HG03108 (cell line): ENCODE results near the gene ATL1.
A peak's percentile ranks its signal among the peaks of the same experiment; 100 is the strongest.
"Not testable (repeated sequence)": the region's sequence is repeated elsewhere in the genome, so short reads cannot be mapped to it uniquely, and the experiment has no call there.

ENCODE experiments used
- ATAC-seq: cut with Tn5 transposase; IDR thresholded peaks from one replicate; pipeline ENCODE4 v1.9.1; 2021; ENCODE audit warnings: moderate library complexity; ENCODE audit not compliant: unreplicated experiment

ATL1 gene

GRCh38 chr14:50534416-50534815, 25.5 kb upstream of the ATL1 start:
- no peak for ATAC-seq

DNA sequence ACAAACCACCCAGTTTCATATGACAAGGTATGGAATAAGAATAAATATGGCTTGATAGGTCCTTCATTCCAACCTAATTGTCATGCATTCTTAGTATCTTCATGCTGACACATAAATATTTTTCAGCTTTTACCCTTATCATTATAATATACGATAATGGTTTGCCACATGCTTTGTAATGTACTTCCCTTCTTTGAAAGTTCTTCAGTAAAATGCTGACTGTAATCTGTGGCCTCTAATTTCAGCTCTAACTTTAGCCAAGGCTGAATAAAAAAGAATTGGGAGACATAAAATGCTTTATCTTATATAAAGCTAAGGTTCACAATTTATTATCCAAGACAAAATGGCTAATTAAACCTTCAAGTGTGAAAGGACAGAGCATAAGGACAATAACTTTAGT, 24.9 kb upstream of the ATL1 start:
- ATAC-seq, result no peak

- ATAC-seq, result not testable (repeated sequence)
Observed at GRCh38 chr14:50538034-50538433, 21.9 kb upstream of the ATL1 start.

GRCh38 chr14:50539051-50539450, 20.9 kb upstream of the ATL1 start:
- no peak for ATAC-seq

- ATAC-seq, result no peak
Observed at GRCh38 chr14:50541159-50541567, 18.8 kb upstream of the ATL1 start.

- ATAC-seq, result peak; percentile 66
Observed at GRCh38 chr14:50542941-50543418, 17.0 kb upstream of the ATL1 start.

DNA sequence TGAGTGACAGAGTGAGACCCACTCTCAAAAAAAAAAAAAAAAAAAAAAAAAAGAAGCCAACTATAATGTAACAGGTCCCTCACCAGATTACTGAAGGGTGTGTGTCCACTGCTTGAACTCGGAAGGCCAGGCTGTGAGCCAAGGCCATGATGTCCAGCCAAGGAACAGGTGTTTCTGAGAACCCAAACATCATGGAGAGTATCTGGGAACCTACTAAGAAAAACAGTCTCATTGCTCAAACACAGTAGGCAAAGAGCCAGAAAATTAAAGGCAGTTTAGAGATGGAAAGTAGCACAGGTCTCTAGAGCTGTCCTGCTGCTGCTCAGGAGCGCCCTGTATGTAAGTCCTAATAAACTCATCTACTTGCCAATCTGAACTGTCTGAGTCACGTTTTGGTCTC, 15.0 kb upstream of the ATL1 start:
- no peak for ATAC-seq

DNA sequence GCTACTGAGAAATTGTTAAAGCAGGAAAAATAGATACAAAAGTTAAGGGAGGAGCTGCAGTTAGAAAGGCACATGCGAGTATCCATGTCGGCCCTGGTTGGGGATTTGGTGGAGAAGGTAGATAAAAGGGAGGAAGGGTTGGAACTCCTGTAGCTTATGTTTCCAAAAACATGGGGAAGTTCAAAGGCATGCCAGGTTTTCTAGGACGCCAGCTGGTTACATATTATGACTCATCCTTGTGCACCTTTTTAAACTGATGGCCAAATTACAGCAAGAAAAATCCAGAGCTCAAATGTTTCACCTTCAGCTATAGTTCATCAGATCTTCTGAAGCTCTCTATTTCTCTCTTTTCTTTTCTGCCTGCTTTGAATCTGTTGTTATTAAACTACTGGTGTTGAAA, 14.3 kb upstream of the ATL1 start:
- ATAC-seq, result no peak

DNA sequence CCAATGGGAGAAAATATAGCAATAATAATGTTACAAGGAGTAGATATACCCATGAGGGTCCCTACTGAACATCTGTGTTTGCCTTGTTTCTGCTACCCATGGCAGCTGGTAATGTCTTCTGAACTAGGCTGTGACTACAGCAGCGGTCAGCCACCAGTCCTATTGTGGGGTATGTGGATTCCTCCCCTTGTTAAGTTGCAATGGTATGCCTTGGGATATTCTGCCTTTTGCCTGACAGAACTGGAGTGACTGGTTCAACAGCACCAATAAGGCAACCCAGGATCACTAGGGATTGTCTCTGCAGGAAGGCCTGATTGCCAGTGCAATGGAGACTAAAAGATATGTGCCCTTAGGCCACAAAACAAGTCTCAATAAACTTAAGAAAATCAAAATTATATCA, 9.7 kb upstream of the ATL1 start:
- ATAC-seq, result no peak

GRCh38 chr14:50551877-50552276, 8.1 kb upstream of the ATL1 start:
- ATAC-seq, result no peak

- not testable (repeated sequence) for ATAC-seq
Observed at GRCh38 chr14:50552796-50553195, 7.1 kb upstream of the ATL1 start.

DNA sequence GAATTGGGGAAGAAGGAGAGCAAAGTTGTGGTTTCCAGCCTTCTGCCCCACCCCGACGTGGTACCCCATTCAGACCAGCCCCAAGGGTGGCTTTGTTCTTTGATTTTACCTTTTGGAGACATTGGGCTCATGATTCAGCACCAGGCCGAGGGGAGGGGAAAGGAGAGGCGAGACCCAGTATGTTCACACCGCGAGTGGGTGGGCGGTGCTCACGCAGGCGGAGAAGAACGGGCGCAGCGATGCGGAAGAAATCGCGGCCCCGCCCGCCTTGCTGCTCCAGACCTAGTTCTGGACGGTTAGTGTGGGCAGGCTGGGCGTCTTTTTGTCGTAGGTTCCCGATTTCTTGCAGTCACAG, 963 bp downstream of the ATL1 start:
- no peak for ATAC-seq

DNA sequence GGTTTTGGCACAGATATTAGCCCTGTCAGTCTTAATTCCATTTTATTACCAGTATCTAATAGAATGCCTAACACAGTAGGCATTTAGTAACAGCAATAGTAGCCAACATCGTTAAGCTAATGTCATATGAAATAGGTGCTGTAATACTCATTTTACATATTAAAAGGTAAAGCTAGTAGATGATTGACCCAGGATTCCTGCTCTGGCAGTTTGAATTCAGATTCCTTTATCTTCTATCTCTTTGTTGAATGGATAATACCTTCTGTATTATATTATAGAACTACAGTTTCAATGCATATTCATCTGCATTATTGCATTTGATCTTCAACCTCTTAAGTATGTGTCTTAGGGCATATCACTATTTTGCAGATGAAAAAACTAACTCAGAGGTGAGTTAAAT, 2.9 kb downstream of the ATL1 start:
- no peak for ATAC-seq

- ATAC-seq, result no peak
Observed at GRCh38 chr14:50569714-50570274, 9.8 kb downstream of the ATL1 start.

DNA sequence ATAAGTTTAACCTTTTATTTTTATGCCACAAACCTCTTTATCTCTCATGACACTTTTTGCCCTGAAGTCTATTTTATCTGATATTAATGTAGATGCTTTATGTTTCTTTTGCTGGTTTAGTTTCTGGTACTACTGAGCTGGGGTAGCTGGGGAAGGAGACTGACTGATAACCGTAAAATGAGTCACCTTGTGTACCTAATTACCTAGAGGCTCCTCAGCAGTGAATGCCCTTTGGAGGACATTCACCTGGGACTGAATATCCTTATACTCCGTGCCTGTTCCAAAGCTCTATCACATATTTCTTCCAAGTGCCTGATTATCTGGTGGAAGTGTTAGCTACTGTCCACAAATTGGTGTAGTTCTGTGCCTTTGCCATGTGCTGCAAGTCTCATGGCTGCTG, 13.9 kb downstream of the ATL1 start:
- no peak for ATAC-seq

DNA sequence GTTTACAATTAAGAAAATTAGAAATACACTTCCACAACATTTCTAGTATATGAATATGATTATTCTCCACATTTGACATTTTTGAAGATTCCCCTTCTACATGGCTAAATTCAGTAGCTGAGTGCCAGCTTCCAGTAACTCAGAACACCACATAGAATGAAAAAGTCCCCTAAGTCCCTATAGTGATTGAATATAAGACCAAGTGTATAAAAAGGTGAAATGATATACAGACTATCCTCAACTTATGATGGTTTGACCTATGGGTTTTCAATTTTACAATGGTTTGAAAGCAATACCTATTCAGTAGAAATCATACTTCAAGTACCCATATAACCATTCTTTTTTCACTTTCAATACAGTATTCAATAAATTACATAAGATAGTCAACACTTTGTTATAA, 15.8 kb downstream of the ATL1 start:
- ATAC-seq, result no peak

DNA sequence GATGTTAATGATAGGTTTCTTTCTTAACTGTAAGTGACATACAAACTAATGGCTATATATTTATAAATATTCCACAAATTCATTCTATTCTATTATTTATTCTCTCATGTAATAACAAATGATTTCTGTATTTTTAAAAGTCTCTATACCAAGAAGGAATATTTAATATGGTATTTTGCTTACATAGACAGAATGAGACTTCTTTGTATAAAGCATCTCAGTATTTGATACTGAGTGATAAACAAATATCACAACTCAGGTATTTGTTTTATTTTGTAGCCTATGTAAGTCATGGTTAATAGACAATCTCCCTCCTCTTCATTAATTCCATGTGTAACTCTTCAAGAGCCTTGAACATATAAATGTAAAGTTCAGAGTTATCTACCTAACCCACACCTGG, 18.0 kb downstream of the ATL1 start:
- no peak for ATAC-seq

DNA sequence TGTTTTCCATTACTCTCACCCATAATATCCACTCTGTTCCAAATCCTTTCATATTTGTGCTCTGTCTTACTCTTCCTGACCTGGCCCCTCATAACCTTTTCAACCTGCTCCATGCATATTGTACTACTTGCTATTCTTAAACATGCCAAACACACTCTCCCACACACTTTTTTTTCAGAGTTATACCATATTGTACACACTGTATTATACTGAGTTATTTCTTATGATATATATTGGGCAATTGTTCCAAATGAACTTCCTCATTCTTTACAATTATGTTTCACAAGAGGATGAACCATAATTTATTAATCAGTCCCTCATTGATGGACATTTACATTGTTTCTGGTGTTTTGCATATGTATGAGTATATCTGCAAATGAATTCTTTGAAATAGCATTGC, 18.5 kb downstream of the ATL1 start:
- no peak for ATAC-seq

- no peak for ATAC-seq
Observed at GRCh38 chr14:50590464-50590863, 30.5 kb downstream of the ATL1 start.

- no peak for ATAC-seq
Observed at GRCh38 chr14:50594577-50595316, 34.8 kb downstream of the ATL1 start.

- ATAC-seq, result no peak
Observed at GRCh38 chr14:50598765-50599164, 38.8 kb downstream of the ATL1 start.

DNA sequence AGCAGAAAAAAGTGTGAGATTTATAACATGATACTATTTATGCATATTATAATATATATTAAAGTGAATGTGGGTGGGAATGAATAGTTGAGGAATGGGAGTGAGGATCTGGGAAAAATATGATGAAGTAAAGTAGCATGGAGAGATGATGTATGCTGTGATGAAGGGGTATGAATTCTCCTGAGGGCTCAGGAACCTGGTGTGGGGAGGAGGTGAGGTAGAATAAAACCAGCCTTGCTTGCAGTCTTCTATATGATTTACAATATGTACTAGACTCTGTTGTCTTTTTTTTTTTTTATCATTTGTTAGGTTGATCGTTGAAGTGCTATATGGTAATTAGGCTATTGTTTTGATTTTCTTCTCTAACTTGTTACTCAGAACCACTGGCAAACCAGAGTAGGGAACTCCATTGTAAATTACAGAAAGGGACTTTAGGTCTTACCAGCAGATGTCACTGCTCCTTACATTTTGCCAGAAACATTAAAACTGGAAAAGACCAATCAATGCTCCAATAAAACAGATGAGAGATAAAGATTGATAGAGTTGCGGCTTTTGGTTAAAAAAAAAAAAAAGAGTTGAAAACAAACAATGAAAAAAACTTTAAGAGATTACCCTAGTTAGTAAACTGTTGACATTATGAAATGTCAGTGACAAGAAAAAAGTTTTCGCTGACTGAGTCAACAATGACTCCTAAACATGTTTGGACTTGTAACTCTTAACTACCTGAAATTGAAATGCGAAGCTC, 39.9 kb downstream of the ATL1 start:
- no peak for ATAC-seq
